Retinal pigment epithelial cell (primary cell): ENCODE measurements around the gene MOSPD3.

Experiments
- DNase-seq: peaks from one replicate; pipeline ENCODE4 v3.0.0-alpha.2; 2010; ENCODE audit warnings: low read depth
- H3K4me3 ChIP-seq: 2 replicates; pipeline ENCODE4 v1.5.1; 2011; ENCODE audit warnings: mild to moderate bottlenecking, low read length, control low read depth, moderate library complexity
- TF ChIP-seq, protein P1 (sequence below): conservative IDR thresholded peaks from 2 replicates; pipeline ENCODE4 v1.5.1; 2011; ENCODE audit warnings: low read depth, low read length, control low read depth, inconsistent platforms

MOSPD3 gene

DNA sequence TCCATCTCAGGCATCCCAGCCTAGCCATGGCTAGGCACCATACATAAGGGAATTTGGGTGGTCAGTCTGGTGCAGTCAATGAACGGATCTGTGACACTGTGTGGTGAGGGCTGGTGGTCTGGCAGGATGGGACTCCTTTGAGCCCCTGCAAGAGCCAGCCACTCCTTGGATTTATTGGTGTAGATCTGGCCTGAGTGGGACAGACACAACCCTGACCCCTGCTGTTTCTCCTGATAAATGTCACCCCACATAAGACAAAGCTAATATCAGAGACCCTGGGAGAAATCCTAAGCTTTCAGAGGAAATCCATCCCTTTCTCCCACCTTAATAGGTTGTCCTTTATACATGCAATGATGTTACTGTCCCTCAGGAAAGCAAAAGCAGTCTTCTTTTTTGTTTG lies 23.9 kb upstream of the MOSPD3 start:
- no peak for DNase-seq
- TF ChIP-seq, protein P1, sequence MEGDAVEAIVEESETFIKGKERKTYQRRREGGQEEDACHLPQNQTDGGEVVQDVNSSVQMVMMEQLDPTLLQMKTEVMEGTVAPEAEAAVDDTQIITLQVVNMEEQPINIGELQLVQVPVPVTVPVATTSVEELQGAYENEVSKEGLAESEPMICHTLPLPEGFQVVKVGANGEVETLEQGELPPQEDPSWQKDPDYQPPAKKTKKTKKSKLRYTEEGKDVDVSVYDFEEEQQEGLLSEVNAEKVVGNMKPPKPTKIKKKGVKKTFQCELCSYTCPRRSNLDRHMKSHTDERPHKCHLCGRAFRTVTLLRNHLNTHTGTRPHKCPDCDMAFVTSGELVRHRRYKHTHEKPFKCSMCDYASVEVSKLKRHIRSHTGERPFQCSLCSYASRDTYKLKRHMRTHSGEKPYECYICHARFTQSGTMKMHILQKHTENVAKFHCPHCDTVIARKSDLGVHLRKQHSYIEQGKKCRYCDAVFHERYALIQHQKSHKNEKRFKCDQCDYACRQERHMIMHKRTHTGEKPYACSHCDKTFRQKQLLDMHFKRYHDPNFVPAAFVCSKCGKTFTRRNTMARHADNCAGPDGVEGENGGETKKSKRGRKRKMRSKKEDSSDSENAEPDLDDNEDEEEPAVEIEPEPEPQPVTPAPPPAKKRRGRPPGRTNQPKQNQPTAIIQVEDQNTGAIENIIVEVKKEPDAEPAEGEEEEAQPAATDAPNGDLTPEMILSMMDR = peak; percentile 53
- H3K4me3 ChIP-seq = no peak overlapping the region

DNA sequence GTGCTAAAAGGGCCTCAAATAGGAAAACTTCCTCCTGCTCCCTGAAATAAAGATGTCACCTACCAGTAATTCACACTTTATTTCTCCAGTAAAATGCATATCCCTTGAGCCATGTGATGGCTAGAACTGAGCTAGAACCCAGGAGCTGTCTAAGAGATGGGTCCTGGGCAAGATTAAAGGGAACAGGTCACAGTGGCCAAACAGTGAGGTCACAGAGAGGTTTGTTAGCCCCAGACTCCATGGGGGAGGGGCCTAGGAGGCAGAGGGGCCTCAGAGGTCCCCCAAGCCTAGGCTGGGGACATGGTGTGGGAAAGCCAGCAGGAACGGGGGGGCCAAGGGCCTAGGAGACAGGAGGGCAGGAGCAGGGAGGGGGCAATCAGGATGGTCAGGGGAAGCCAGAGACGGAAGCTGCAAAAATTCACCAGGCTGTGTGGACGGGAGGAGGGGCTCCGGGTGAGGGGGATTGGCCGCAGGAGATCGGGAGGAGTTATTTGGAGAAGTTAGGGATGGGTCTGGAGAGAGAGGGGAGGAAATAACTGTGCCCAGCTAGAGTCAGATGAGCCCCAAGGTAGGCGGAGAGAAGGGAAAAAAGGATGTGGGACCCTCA lies 22.9 kb upstream of the MOSPD3 start:
- TF ChIP-seq, protein P1 = no peak
- no peak overlapping the region for H3K4me3 ChIP-seq
- no peak for DNase-seq

DNA sequence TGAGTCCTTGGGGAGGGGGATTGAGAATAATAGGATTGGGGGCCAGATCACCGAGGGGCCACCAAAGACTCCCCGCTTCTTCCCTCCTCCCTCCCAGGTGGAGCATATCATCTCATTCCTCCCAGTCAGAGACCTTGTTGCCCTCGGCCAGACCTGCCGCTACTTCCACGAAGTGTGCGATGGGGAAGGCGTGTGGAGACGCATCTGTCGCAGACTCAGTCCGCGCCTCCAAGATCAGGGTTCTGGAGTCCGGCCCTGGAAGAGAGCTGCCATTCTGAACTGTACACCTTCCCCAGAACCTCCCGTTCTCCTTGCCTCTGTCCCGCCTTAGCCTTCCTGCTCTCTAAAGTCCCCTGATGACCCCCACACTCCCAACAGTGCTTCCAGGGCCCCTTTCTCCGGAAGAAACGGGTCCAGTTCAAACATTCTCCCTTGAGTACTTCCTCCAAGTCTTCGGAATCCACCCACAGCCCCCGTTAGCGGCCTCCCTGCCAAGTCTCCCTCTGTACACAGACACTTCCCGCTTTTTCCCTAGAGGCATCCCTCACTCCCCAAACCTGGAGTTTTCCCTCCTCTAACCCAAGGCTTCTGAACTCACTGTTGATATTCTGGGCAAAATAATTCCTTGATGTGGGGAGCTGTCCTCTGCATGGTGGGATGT lies 22.1 kb upstream of the MOSPD3 start:
- no peak for DNase-seq
- H3K4me3 ChIP-seq = no peak overlapping the region
- TF ChIP-seq, protein P1 = no peak

DNA sequence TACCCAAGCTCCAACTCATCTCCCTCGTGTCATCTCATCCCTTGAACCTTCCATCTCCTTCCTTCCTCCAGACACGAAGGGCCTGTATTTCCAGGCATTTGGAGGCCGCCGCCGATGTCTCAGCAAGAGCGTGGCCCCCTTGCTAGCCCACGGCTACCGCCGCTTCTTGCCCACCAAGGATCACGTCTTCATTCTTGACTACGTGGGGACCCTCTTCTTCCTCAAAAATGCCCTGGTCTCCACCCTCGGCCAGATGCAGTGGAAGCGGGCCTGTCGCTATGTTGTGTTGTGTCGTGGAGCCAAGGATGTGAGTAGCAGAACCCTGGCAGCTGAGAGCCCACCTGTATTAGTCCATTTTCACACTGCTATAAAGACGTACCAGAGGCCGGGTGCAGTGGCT lies 20.7 kb upstream of the MOSPD3 start:
- no peak for DNase-seq
- no peak overlapping the region for H3K4me3 ChIP-seq
- TF ChIP-seq, protein P1 = no peak

DNA sequence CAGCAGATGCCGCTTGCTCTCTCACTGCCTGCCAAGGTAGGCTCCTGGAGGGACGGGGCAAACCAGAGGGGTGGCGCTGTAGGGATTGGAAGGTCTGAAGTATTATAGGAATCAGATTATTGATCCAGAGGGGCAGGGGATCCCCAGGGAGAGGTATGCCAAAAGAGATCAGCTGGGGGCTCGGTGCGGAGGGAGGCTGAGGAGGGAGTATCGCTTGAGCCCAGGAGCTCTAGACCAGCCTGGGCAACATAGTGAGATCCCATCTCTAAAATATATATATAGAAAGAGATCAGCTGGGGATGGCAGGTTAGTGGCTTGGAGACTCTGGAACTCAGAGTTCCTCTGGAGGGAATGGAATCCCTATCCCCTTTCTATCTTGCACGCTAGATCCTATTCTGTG lies 17.2 kb upstream of the MOSPD3 start:
- DNase-seq = no peak
- TF ChIP-seq, protein P1 = no peak
- H3K4me3 ChIP-seq = no peak overlapping the region

DNA sequence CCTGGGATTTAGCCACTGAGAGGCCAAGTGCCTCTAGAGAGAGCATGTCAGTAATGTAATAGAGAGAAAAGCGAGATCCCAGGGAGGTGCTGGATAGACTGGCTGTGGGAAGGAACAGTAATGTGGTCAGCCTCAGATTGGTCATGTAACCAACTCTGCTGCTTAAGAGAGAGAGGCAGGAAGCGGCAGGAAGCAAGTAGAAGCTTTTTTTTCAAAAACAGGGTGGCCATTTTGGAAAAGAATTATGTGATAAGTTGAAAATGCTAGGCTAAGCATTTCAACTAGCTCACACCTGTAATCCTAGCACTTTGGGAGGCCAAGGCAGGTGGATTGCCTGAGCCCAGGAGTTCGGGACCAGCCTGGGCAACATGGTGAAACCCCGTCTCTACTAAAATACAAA lies 13.9 kb upstream of the MOSPD3 start:
- H3K4me3 ChIP-seq = no peak overlapping the region
- TF ChIP-seq, protein P1 = no peak
- DNase-seq = no peak
